ENCODE measurements around the gene TIMM21. TPM values are rescaled to one million over a fixed set of nuclear protein-coding genes. Genes with fewer than 3 reads are reported as not detected.

TIMM21 gene
- total RNA-seq, 1 experiment from 2014 or later: 82.0 TPM

- in situ Hi-C loops (cut with HindIII; ENCODE audit: low pct_unique_long_range_greater_than_20kb, low sequenced_read_pairs) (loop anchor here (25.0 kb wide), 1 partner anchor 152 kb away; no protein-coding TSS in a partner anchor), intact Hi-C loops (cut with micrococcal nuclease; ENCODE audit: unreplicated experiment) (no loop called here)
- no peak overlapping the region for H3K4me3 ChIP-seq (ENCODE audit: low read depth in 2 of 2, low read length in 2 of 2)
- BruUV-seq (replicated peaks): no TSS peak
- ATAC-seq (no peak), DNase-seq (ENCODE audit: low read depth, low spot score) (no peak)
- no peaks in the 10 kb centered on the region for H3K36me3 ChIP-seq (ENCODE audit: control insufficient read depth, insufficient read depth, low read length)
- no peak overlapping the region for H3K27ac ChIP-seq (ENCODE audit: low read length)
- no peaks in the 10 kb centered on the region for H3K4me1 ChIP-seq (ENCODE audit: control insufficient read depth, insufficient read depth, low read length)
- H3K27me3 ChIP-seq (ENCODE audit: control insufficient read depth, insufficient read depth, low read length): peaks cover 32% of the 10 kb centered on the region
- POLR2A ChIA-PET: no interaction called here
- no peaks in the 10 kb centered on the region for H3K9me3 ChIP-seq (ENCODE audit: control insufficient read depth, insufficient read depth, low read depth, low read length)
- CTCF ChIA-PET: no interaction called here
- TF ChIP-seq REST (IDR thresholded peaks at IDR 0.05; ENCODE audit: insufficient read depth in 1 of 2, low read depth in 2 of 2, low read length in 1 of 2) (no peak), TCF7L2 (IDR thresholded peaks at IDR 0.05; ENCODE audit: low read depth, low read length) (no peak), CTCF (IDR thresholded peaks at IDR 0.05) (no peak), POLR2AphosphoS5 (IDR thresholded peaks at IDR 0.05; ENCODE audit: low read depth, low read length) (no peak), SIN3A (IDR thresholded peaks at IDR 0.05; ENCODE audit: borderline replicate concordance, insufficient read depth, low read depth, low read length) (no peak)
Observed at GRCh38 chr18:74184875-74185274, 36.6 kb downstream of the TIMM21 start.

- Histone ChIP-seq H3K4me3 (ENCODE audit: low read depth in 2 of 2, low read length in 2 of 2) (no peak overlapping the region), H3K36me3 (ENCODE audit: control insufficient read depth, insufficient read depth, low read length) (no peaks in the 10 kb centered on the region), H3K9me3 (ENCODE audit: control insufficient read depth, insufficient read depth, low read depth, low read length) (no peaks in the 10 kb centered on the region), H3K4me1 (ENCODE audit: control insufficient read depth, insufficient read depth, low read length) (no peaks in the 10 kb centered on the region), H3K27ac (ENCODE audit: low read length) (no peak overlapping the region), H3K27me3 (ENCODE audit: control insufficient read depth, insufficient read depth, low read length) (peaks cover 29% of the 10 kb centered on the region)
- in situ Hi-C loops (cut with HindIII; ENCODE audit: low pct_unique_long_range_greater_than_20kb, low sequenced_read_pairs): loop anchor here (25.0 kb wide), 1 partner anchor 151 kb away; no protein-coding TSS in a partner anchor
- ChIA-PET POLR2A (no interaction called here), CTCF (no interaction called here)
- no peak for TF ChIP-seq REST (IDR thresholded peaks at IDR 0.05; ENCODE audit: insufficient read depth in 1 of 2, low read depth in 2 of 2, low read length in 1 of 2)
- no peak for TF ChIP-seq POLR2AphosphoS5 (IDR thresholded peaks at IDR 0.05; ENCODE audit: low read depth, low read length)
- TF ChIP-seq SIN3A (IDR thresholded peaks at IDR 0.05; ENCODE audit: borderline replicate concordance, insufficient read depth, low read depth, low read length): no peak
- TF ChIP-seq CTCF (IDR thresholded peaks at IDR 0.05): no peak
- TF ChIP-seq TCF7L2 (IDR thresholded peaks at IDR 0.05; ENCODE audit: low read depth, low read length): no peak
- intact Hi-C loops (cut with micrococcal nuclease; ENCODE audit: unreplicated experiment): no loop called here
- no TSS peak for BruUV-seq (replicated peaks)
- ATAC-seq (no peak), DNase-seq (ENCODE audit: low read depth, low spot score) (no peak)
Observed at GRCh38 chr18:74185860-74186259, 37.5 kb downstream of the TIMM21 start.
